SH-SY5Y (cell line): ENCODE data around the gene NPPA.

Experiments
- GATA2 ChIP-seq: IDR thresholded peaks from 2 replicates; pipeline ENCODE4 v1.6.1; 2011; ENCODE audit warnings: mild to moderate bottlenecking, low read depth, low read length
- GATA3 ChIP-seq: IDR thresholded peaks from 2 replicates; pipeline ENCODE4 v1.6.1; 2011; ENCODE audit warnings: low read depth, mild to moderate bottlenecking, low read length, moderate library complexity

DNA sequence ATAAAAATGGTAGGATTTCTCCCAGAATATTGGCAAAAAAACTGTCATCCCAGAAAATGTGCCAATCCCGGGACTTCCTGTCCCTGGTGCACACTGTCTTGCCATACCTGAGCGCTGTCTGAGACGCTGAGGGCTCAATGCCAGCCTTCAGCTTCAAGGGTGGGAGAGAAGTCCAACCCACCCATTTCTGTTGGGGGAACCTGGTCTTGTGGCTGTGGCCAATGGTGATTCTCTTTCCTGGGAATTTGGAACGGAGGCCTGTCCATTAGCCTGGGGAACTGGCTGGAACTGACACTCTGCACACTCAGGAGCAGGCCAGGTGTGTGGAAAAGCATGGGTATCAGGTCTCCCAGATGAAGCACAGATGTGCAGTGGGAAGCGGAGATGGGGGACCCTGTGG is 48.5 kb downstream of the NPPA start:
- TF ChIP-seq GATA2 (no peak), GATA3 (no peak)
